ENCODE measurements around the gene CACNG7.
A peak's percentile ranks its signal among the peaks of the same experiment; 100 is the strongest.

CACNG7 gene

GRCh38 chr19:53871454-53871853, 37.6 kb upstream of the CACNG7 start:
- H3K27ac ChIP-seq (replicated peaks): peak overlapping the region; percentile 93
- H3K27me3 ChIP-seq (ENCODE audit: insufficient read depth, poor library complexity, severe bottlenecking): no peaks in the 10 kb centered on the region
- DNase-seq (ENCODE audit: low read depth in 1 of 2, low spot score in 1 of 2): peak in 1 of 2 experiments; percentile 80
- TF ChIP-seq CTCF (IDR thresholded peaks at IDR 0.05; ENCODE audit: insufficient read depth, low read length) (no peak), POLR2AphosphoS5 (IDR thresholded peaks at IDR 0.05; ENCODE audit: low read depth) (no peak), GABPA (IDR thresholded peaks at IDR 0.05; ENCODE audit: low read depth) (no peak), SPI1 (IDR thresholded peaks at IDR 0.05; ENCODE audit: borderline replicate concordance, low read depth) (no peak; the same call in 1 of the 2 replicates), REST (IDR thresholded peaks at IDR 0.05; ENCODE audit: insufficient replicate concordance, low read depth) (no peak)
- H3K4me3 ChIP-seq (replicated peaks; ENCODE audit: insufficient read depth, low read length): peak overlapping the region; percentile 52

GRCh38 chr19:53872762-53873161, 36.3 kb upstream of the CACNG7 start:
- TF ChIP-seq CTCF (IDR thresholded peaks at IDR 0.05; ENCODE audit: insufficient read depth, low read length) (no peak), GABPA (IDR thresholded peaks at IDR 0.05; ENCODE audit: low read depth) (no peak), REST (IDR thresholded peaks at IDR 0.05; ENCODE audit: insufficient replicate concordance, low read depth) (no peak)
- H3K4me3 ChIP-seq (replicated peaks; ENCODE audit: insufficient read depth, low read length): no peak overlapping the region
- no peaks in the 10 kb centered on the region for H3K27me3 ChIP-seq (ENCODE audit: insufficient read depth, poor library complexity, severe bottlenecking)
- DNase-seq (ENCODE audit: low read depth in 1 of 2, low spot score in 1 of 2): no peak
- no peak overlapping the region for H3K27ac ChIP-seq (replicated peaks)

- H3K27ac ChIP-seq (replicated peaks): no peak overlapping the region
- no peak overlapping the region for H3K4me3 ChIP-seq (replicated peaks; ENCODE audit: insufficient read depth, low read length)
- TF ChIP-seq SPI1 (IDR thresholded peaks at IDR 0.05; ENCODE audit: borderline replicate concordance, low read depth) (no peak), POLR2AphosphoS5 (IDR thresholded peaks at IDR 0.05; ENCODE audit: low read depth) (no peak; the same call in 1 of the 2 replicates), CTCF (IDR thresholded peaks at IDR 0.05; ENCODE audit: insufficient read depth, low read length) (no peak), GABPA (IDR thresholded peaks at IDR 0.05; ENCODE audit: low read depth) (no peak), REST (IDR thresholded peaks at IDR 0.05; ENCODE audit: insufficient replicate concordance, low read depth) (no peak)
- DNase-seq (ENCODE audit: low read depth in 1 of 2, low spot score in 1 of 2): no peak
- no peaks in the 10 kb centered on the region for H3K27me3 ChIP-seq (ENCODE audit: insufficient read depth, poor library complexity, severe bottlenecking)
These were observed 35.1 kb upstream of the CACNG7 start for GRCh38 chr19:53873773-53874605.
